ENCODE measurements around the gene MLX.
"Not testable (repeated sequence)": the region's sequence is repeated elsewhere in the genome, so short reads cannot be mapped to it uniquely, and the experiment has no call there.

The MLX gene

DNA sequence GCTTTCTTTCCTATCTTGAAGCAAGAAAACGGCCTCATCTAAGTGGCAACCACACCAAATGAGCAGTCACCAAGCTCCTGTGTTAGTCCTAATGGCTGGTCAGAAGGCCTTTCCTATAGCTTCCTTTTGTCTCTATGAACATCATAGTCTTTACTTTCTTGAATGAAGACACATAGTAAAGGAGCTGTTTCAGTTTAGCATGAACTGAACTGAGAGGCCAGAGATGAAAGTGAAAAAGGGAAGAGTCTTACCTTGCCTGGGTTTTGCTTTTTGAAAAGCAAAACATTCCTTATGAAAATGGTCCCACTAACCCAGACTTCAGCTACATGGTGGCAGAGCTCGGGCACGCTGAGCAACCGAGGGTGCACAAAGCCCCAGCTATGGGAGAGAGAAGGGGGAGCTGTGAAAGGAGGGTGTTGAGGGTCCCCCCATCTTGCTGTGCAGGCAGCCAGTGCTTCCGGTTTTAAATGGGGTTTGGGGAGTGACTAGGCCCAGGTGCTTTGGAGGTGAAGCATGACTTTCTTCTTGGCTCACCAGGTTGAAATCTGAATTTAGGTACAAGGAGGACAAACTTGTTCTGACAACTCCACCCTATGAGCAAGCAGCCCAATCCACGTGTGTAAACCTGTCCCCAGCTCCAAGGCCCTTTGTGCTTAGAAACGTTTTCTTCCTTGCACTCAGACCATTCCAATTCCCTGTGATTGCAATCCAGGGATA, 19.8 kb downstream of the MLX start:
- peaks cover 53% of the 10 kb centered on the region for H3K36me3 ChIP-seq (replicated peaks)
- no peaks in the 10 kb centered on the region for H3K27me3 ChIP-seq (ENCODE audit: low read depth)
- H3K9me3 ChIP-seq: no peaks in the 10 kb centered on the region
- in situ Hi-C loops (cut with MboI; ENCODE audit: low sequenced_read_pairs): loop anchor here (25.0 kb wide), 2 partner anchors 176 to 351 kb away; partner anchors contain the start of genes RAMP2 and VPS25
- H3K4me3 ChIP-seq: no peak overlapping the region
- no peaks in the 10 kb centered on the region for H3K4me1 ChIP-seq
- DNase-seq (ENCODE audit: low spot score in 2 of 2): no peak

DNA sequence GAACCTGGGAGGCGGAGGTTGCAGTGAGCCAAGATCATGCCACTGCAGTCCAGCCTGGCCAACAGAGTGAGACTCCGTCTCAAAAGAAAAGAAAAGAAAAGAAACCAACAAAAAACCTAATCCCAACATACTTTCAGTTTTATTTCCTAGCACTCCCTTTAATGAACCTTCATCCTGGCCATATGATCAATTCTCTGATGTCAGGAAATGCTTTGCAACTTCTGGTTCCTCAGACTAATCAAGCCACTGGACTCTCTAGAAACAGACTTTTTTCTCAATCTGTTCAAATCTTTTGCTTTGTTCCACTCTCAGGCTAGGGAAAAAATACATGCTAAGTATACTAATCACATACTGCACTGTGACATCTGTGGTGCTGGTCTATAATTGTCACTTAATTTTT, 24.0 kb downstream of the MLX start:
- H3K9me3 ChIP-seq: no peaks in the 10 kb centered on the region
- no peaks in the 10 kb centered on the region for H3K4me1 ChIP-seq
- no peaks in the 10 kb centered on the region for H3K27me3 ChIP-seq (ENCODE audit: low read depth)
- peaks cover 24% of the 10 kb centered on the region for H3K36me3 ChIP-seq (replicated peaks)
- H3K4me3 ChIP-seq: no peak overlapping the region
- DNase-seq (ENCODE audit: low spot score in 2 of 2): no peak
- in situ Hi-C loops (cut with MboI; ENCODE audit: low sequenced_read_pairs): loop anchor here (25.0 kb wide), 2 partner anchors 171 to 346 kb away; partner anchors contain the start of genes RAMP2 and VPS25

DNA sequence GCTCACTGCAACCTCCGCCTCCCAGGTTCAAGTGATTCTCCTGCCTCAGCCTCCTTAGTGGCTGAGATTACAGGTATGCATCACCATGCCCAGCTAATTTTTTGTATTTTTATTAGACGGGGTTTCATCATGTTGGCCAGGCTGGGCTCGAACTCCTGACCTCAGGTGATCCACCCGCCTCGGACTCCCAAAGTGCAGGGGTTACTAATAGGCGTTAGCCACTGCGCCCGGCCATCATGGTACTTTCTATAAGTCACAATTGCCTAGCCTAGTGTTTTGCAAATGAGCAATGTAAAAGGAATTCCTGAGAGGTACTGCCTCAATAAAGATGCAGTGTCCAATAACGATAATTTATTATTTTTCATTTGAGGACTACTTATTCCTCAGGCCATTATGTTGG, 24.5 kb downstream of the MLX start:
- H3K36me3 ChIP-seq (replicated peaks): peaks cover 24% of the 10 kb centered on the region
- H3K9me3 ChIP-seq: no peaks in the 10 kb centered on the region
- in situ Hi-C loops (cut with MboI; ENCODE audit: low sequenced_read_pairs): loop anchor here (25.0 kb wide), 2 partner anchors 171 to 346 kb away; partner anchors contain the start of genes RAMP2 and VPS25
- H3K4me1 ChIP-seq: no peaks in the 10 kb centered on the region
- H3K27me3 ChIP-seq (ENCODE audit: low read depth): no peaks in the 10 kb centered on the region
- no peak for DNase-seq (ENCODE audit: low spot score in 2 of 2)
- no peak overlapping the region for H3K4me3 ChIP-seq

DNA sequence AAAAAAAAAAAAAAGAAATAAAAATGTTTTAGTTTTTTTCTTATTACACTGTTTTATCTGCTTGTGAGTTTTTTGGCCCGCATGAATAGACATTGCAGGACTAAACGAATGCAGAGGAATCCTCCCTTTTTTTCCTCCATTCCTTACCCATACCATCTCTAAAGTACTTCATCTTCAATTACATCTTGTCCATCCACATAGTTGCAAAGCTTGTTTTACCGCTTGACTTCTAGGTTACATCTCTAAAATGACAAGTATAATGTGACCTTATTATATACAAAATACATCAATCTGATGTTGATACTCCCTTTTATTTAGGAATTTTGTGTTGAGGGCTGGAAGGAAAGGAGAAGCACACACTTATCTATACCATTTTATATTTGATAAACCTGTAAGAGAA, 29.5 kb downstream of the MLX start:
- Histone ChIP-seq H3K4me3 (no peak overlapping the region), H3K36me3 (replicated peaks) (peaks cover 9% of the 10 kb centered on the region), H3K27me3 (ENCODE audit: low read depth) (no peaks in the 10 kb centered on the region), H3K4me1 (no peaks in the 10 kb centered on the region), H3K9me3 (no peaks in the 10 kb centered on the region)
- in situ Hi-C loops (cut with MboI; ENCODE audit: low sequenced_read_pairs): loop anchor here (25.0 kb wide), 2 partner anchors 166 to 341 kb away; partner anchors contain the start of genes RAMP2 and VPS25
- no peak for DNase-seq (ENCODE audit: low spot score in 2 of 2)

DNA sequence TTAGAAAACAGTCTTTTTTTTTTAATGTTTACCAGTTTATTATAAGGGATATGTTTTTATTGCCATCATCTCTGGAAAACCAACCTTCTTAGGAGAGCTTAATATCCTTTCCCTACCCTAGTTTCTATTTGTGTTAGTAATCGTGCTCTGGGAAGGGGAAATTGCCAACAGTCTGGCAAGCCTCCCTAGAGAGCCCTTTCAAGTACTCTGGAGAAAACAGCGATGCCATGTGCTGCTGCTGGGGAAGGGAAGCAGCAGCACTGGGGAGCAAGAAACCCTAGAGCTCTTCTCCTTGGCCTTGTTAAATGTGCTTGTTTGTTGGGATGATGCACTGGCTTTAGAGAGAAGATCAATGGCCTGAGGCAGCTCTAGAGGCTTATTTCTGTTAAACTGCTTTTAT, 32.0 kb downstream of the MLX start:
- Histone ChIP-seq H3K4me1 (peaks cover 8% of the 10 kb centered on the region), H3K27me3 (ENCODE audit: low read depth) (no peaks in the 10 kb centered on the region), H3K4me3 (no peak overlapping the region), H3K9me3 (no peaks in the 10 kb centered on the region), H3K36me3 (replicated peaks) (no peaks in the 10 kb centered on the region)
- in situ Hi-C loops (cut with MboI; ENCODE audit: low sequenced_read_pairs): loop anchor here (25.0 kb wide), 2 partner anchors 163 to 338 kb away; partner anchors contain the start of genes RAMP2 and VPS25
- no peak for DNase-seq (ENCODE audit: low spot score in 2 of 2)

DNA sequence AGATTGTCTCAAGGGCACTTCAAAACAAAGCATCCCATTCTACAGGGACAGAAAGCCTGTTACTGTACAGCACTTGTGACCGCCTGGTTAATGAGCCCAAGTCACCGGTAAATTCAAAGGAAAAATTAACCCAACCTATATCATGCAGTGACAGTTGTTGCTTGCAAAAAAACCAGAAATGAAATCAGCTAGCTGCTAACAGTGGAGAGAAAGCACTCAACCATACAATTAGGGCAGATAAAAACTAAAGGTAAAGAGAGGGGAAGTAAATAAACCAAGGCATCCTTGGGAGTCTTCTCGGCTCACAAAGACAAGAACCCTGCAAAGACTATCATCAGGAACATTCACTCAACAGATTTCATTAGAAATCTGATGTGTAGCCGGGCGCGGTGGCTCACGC, 36.4 kb downstream of the MLX start:
- H3K36me3 ChIP-seq (replicated peaks): no peaks in the 10 kb centered on the region
- no peak overlapping the region for H3K4me3 ChIP-seq
- H3K4me1 ChIP-seq: peaks cover 20% of the 10 kb centered on the region
- in situ Hi-C loops (cut with MboI; ENCODE audit: low sequenced_read_pairs): no loop called here
- DNase-seq (ENCODE audit: low spot score in 2 of 2): peak in 1 of 2 experiments; percentile 25
- H3K9me3 ChIP-seq: no peaks in the 10 kb centered on the region
- H3K27me3 ChIP-seq (ENCODE audit: low read depth): no peaks in the 10 kb centered on the region

DNA sequence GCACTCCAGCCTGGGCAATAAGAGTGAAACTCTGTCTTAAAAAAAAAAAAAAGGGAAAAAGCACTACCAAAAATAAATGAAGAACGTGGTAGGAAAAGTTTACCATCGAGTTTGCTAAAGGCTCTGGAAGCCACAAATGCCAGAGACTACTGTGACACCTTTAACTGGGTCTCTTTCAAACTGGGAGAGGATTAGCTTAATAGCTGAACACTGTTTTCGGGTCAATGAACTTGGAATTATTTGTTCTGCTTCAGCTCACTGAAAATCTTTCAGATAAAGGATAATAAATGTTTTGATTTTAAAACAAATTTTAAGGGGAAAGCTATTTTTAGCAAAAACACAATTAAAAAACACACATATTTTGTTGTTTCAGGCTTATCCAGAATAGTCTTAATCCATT, 40.9 kb downstream of the MLX start:
- H3K4me3 ChIP-seq: peak overlapping the region; percentile 97
- H3K4me1 ChIP-seq: peaks cover 23% of the 10 kb centered on the region
- no peaks in the 10 kb centered on the region for H3K27me3 ChIP-seq (ENCODE audit: low read depth)
- H3K36me3 ChIP-seq (replicated peaks): peaks cover 16% of the 10 kb centered on the region
- DNase-seq (ENCODE audit: low spot score in 2 of 2): peak in 1 of 2 experiments; percentile 18
- in situ Hi-C loops (cut with MboI; ENCODE audit: low sequenced_read_pairs): no loop called here
- H3K9me3 ChIP-seq: no peaks in the 10 kb centered on the region

DNA sequence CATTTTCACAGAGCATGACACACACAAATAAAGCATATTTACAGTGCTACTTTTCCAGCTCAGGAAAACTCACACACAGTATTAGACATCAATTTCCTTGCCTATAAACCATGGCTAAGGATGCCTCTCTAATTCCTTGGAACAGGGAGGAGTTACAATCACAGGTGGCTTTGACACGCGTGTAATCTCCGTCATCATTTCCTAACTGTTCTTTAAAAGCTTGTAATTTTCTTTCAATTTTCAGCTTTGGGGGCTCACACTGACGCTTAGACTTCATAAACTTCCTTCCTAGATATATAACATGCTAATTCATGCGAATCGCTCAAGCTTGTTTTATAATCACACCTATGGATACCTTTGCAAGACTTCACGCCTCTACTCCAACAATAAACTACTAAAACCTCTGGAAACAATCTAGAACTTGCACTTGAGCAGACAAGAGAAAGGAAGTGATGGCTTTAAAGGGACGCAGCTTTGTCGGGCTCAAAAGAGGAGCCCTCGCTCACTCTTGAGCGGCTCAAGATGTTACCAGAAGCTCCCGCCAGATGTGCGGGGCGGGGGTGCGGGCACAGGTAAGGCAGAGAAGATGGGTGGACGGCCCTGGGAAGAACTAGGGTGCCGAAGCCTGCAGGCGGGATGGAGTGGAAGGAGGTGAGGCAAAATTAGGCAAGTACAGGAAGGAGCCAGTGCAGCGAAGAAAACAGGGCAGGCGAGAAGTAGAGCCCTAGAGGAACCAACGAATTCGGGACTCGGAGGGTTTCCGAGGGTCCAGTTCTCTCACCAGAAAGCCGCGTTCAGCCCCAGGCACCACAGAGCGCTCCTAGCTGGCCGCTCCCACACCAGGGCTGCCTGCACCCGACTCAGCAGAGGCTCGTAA, 41.6 kb downstream of the MLX start:
- H3K4me1 ChIP-seq: peaks cover 16% of the 10 kb centered on the region
- H3K27me3 ChIP-seq (ENCODE audit: low read depth): no peaks in the 10 kb centered on the region
- H3K36me3 ChIP-seq (replicated peaks): peaks cover 24% of the 10 kb centered on the region
- DNase-seq (ENCODE audit: low spot score in 2 of 2): no peak
- in situ Hi-C loops (cut with MboI; ENCODE audit: low sequenced_read_pairs): no loop called here
- H3K9me3 ChIP-seq: no peaks in the 10 kb centered on the region
- H3K4me3 ChIP-seq: peak overlapping the region; percentile 97

DNA sequence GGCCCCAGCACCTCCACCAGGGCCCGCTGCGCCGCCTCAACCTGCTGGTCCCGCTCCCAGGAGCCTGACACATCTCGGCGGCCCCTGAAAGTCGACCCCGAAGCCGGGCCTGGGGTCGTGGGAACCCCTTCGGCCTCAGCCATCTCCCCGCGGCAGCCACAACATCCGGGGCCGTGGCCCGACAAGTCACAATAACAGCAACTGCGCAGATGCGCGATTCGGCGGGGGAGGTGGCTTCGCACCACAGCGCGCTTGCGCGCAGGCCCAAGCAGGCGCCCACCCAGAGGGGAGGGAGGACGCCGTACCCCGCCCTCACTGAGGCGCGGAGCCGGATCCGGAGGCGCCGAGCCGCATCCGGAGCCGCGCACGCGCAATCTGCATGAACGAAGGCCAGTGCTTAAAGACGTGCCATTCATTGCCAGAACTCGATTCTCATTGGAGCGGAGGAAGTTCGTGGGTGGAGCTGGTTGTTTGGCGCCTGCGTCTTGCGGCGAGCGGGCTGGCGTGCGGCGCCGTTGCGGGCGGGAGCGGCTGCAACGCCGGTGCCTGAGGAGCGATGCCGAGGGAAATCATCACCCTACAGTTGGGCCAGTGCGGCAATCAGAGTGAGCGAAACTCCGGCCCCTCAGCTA, 42.4 kb downstream of the MLX start, which contains the start of the genes RETREG3 and TUBG1:
Gene RETREG3 (minus strand): TSS at position 193 of the 632 bp plus-strand sequence. CDS start 50 bp downstream, at position 143.
Gene TUBG1 (plus strand): TSS at position 502 of the 632 bp plus-strand sequence. CDS start 55 bp downstream, at position 557.
- in situ Hi-C loops (cut with MboI; ENCODE audit: low sequenced_read_pairs): no loop called here
- H3K4me3 ChIP-seq: peak within 1 kb of the TSS; percentile 97

DNA sequence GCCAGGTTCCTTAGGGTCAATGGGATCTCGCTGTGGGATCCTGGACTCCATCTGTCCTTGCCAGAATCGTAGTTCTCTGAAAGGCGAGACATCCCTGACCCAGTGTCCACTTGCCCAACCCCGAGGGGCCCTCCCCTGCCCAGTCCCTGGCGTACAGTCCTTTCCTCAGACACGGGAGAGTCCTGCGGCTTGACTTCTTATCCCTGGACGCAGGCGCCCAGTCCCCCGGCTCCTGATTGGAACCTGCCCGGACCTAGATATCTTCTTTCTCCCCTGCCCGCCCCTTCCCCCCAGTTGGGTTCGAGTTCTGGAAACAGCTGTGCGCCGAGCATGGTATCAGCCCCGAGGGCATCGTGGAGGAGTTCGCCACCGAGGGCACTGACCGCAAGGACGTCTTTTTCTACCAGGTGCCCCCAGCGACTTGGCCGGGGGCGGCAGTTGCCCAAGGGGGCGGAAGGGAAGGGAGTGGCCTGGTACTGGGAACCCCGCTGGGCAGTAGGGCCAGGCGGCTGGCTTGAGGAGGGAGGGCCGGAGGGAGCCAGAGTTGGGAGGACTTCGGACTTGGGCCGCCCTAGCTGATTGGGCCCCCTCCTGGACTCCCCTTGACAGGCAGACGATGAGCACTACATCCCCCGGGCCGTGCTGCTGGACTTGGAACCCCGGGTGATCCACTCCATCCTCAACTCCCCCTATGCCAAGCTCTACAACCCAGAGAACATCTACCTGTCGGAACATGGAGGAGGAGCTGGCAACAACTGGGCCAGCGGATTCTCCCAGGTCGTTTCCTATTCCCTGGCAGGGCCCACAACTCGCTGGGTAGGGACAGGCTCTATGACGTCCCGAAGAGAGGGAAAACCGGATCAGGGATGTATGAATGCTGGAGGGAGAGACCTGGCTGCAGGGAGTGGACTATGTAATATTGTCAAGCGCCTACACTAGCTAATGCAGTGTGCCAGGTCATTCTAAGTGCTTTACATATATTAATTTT, 43.2 kb downstream of the MLX start:
- Histone ChIP-seq H3K4me3 (peak overlapping the region; percentile 97), H3K36me3 (replicated peaks) (peaks cover 36% of the 10 kb centered on the region), H3K4me1 (peaks cover 15% of the 10 kb centered on the region)
- DNase-seq (ENCODE audit: low spot score in 2 of 2): peak in 1 of 2 experiments; percentile 36
- H3K27me3 ChIP-seq (ENCODE audit: low read depth); in situ Hi-C loops (cut with MboI; ENCODE audit: low sequenced_read_pairs); H3K9me3 ChIP-seq: not testable (repeated sequence)

More for the DNA sequence above, 42.4 kb downstream of the MLX start, which contains the start of the genes RETREG3 and TUBG1:
- peaks cover 29% of the 10 kb centered on the region for H3K36me3 ChIP-seq (replicated peaks)
- H3K27me3 ChIP-seq (ENCODE audit: low read depth): no peaks in the 10 kb centered on the region
- no peaks in the 10 kb centered on the region for H3K9me3 ChIP-seq
- H3K4me1 ChIP-seq: peaks cover 15% of the 10 kb centered on the region
- DNase-seq (ENCODE audit: low spot score in 2 of 2): peak; percentile 97 to 99

DNA sequence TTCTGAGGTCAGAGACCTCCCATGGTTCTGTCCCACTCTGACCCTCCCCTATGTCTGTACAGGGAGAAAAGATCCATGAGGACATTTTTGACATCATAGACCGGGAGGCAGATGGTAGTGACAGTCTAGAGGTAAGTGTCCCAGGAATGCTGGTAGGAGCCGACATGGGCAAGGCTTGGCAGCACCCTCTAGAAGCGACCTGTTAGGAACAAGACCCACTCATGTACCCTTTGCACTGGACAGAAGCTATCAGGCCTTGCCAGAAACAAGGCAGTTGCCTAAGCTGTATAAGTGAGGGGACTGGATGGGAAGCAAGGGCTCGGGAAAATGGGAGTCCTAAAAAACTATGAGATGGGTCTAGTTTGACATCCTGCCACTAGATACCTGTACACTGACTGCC, 45.1 kb downstream of the MLX start:
- Histone ChIP-seq H3K4me3 (no peak overlapping the region), H3K9me3 (no peaks in the 10 kb centered on the region), H3K4me1 (peaks cover 12% of the 10 kb centered on the region), H3K36me3 (replicated peaks) (peaks cover 41% of the 10 kb centered on the region), H3K27me3 (ENCODE audit: low read depth) (no peaks in the 10 kb centered on the region)
- DNase-seq (ENCODE audit: low spot score in 2 of 2): no peak
- in situ Hi-C loops (cut with MboI; ENCODE audit: low sequenced_read_pairs): no loop called here

DNA sequence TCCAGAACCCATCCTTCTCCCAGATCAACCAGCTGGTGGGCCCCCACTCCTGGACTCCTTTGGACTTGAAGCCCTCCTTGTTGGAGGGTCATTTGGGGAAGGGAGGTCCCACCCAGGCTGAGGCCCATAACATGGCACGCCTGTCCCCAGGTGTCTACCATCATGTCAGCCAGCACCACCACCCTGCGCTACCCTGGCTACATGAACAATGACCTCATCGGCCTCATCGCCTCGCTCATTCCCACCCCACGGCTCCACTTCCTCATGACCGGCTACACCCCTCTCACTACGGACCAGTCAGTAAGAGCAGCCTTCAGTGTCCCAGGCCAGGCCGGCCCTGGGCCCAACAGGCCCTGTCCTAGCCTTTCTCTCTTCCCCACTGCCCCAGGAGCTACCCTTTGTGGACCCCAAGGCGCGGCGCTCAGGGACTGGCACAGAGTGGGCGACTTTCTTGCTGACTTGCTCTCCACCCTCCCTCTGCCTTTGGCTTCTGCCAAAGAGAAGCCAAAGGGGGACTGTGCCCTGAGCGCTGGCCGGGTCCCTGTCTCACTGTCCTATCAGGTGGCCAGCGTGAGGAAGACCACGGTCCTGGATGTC, 46.9 kb downstream of the MLX start:
- Histone ChIP-seq H3K36me3 (replicated peaks) (peaks cover 41% of the 10 kb centered on the region), H3K9me3 (no peaks in the 10 kb centered on the region), H3K4me1 (peaks cover 3% of the 10 kb centered on the region; the same call in 1 of the 2 replicates), H3K27me3 (ENCODE audit: low read depth) (no peaks in the 10 kb centered on the region), H3K4me3 (no peak overlapping the region)
- in situ Hi-C loops (cut with MboI; ENCODE audit: low sequenced_read_pairs): no loop called here
- no peak for DNase-seq (ENCODE audit: low spot score in 2 of 2)
